ENCODE results near the gene FBXO7.

FBXO7 gene

DNA sequence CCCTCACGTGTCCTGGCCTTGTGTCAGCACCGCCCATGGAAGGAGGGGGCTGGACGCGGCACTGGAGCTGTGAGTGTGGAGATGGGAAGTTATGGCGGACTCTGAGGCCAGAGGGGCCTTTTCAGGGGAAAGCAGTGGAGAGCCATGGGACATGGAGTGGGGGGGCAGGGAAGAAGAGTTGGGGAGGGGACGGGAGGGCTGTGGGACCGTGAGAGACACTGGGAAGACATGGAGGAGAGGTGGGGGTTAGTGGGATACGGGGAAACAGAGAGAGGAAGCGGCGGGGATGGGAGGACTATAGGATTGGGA, 58.2 kb downstream of the FBXO7 start:
- DNase-seq: no peak

DNA sequence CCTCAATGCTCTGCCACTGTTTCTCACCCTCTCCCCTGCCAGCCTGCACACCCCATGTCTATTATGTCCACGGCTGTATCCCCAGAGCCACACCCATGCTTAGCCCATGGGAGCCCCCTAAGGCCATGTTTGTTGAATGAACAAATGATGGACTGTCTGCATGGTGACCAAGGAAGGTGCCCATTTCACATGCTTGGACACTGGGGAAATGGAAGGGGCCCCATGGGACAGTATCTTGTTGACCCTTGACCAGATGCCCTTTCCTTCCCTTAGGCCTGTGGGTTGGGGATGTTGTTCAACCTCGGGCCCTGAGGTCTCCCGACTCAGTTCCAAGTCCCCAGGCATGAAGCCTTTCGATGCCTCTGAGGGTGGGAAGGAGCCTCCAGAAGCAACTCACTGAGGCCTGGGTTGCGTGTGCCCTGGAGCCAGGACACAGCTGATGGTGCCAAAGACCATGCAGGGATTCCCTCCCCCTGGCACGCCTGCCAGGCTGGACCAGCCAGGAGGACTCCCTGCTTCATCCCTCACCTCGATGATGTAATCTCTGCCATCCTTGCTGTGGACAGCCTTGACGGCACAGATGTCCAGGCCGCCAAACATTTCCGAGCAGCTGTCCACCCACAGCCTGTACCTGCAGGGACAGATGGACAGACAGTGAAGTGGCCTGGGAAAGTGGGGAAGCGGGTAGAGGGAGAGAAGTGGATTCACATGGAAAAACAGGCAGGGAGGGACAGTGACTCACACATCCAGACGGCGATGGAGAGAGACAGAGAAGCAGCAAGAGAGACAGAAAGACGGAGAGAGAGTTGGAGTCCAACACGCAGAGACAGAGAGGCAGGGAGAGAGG, 58.9 kb downstream of the FBXO7 start:
- no peak for DNase-seq

- no peak for DNase-seq
These were observed 59.9 kb downstream of the FBXO7 start for GRCh38 chr22:32534252-32535235.

- DNase-seq: no peak
These were observed 61.0 kb downstream of the FBXO7 start for GRCh38 chr22:32535531-32536190.

DNA sequence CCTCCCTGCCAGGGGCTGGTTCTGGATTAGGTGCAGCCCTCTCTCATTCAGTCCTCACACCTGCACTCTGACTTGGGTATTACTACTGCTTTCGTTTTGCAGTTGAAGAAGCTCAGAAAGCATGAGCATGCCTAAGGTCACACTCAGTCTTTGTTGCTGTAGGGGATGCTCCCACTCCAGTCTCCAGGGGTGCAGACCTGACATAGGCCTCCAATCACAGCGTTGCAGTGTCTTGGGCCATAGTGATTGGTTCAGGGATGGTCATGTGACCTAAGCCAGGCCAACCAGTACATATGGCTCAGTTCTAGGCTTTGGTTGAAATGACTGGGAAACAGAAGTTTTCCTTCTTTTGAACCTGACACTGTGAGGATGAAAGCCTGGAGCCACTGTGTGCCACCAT, 61.7 kb downstream of the FBXO7 start:
- no peak for DNase-seq

GRCh38 chr22:32538521-32538920, 63.9 kb downstream of the FBXO7 start:
- DNase-seq: no peak

GRCh38 chr22:32539631-32540421, 65.2 kb downstream of the FBXO7 start:
- DNase-seq: no peak

DNA sequence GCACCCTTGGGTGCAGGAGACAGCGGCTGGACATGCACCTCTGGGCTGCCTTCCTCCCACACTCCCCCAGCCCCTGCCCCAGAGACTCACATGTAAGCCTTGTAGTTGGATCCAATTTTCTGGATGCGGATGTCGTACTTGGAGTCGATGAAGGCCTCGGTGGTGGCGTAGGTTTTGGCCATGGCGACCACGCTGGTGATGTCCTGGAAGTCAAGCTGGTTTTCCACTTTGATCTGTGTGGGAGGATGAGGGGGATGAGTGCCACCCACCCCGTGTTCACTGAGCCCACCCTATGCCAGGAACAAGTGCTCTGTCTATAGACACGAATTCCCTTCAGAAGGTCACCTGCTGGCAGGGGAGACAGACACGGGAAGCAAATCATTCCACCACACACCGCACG, 66.9 kb downstream of the FBXO7 start:
- DNase-seq: no peak

DNA sequence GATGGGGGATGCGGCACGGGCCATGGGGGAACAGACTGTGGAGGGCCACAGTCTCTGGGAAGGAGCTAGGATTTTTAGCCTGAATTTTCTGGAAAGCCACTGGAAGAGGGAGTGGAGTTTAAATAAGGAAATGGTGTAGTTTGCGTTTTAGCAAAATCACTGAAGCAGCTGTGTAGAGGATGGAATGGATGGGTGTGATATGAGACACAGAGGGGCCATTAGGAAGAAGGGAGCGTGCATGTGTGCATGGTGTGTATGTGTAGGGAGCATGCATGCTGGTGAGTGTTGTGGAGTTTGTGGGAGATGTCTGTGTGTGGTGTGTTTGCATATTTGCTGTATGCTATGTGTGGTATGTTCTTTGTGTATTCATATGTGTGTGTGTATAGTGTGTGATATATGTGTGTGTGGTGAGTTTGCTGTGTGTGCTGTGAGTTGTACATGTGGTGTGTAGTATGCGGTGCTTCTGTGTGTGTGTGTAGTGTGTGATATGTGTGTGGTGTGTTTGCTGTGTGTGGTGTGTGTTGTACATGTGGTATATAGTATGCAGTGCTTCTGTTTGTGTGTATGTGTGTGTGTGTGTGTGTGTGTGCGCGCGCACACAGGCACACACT, 67.6 kb downstream of the FBXO7 start:
- no peak for DNase-seq

DNA sequence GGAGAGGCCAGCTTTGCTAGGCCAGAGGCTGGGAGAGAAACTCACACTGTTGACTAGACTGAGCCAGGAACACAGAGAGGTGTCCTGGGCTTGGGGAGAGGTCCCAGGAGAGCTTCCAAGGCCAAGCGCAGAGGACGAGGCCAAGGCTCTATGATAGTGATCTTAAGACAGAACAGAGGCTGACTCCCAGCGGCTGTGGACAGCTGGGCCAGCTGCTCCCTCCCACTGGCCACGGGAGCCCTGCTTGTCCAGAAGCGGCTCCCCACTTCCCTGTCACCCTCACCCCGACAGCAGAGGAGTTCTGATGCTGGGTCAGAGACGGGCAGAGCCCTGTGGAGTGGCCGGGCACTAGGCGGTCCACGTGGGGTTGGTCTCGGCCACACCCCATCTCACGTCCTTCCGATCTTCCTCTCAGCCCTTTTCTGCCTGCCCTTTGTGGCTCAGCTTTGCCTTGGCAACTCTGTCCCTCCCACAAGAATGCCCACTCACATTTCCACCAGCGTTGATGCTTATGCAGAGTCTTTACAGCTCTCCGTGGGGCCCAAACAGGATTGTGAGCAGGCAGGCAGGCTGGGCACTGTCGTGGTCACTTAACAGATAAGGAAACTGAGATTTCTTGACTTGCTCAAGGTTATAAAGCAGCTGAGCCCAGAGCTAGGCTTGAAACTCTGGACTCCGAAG, 68.2 kb downstream of the FBXO7 start:
- DNase-seq: no peak

DNA sequence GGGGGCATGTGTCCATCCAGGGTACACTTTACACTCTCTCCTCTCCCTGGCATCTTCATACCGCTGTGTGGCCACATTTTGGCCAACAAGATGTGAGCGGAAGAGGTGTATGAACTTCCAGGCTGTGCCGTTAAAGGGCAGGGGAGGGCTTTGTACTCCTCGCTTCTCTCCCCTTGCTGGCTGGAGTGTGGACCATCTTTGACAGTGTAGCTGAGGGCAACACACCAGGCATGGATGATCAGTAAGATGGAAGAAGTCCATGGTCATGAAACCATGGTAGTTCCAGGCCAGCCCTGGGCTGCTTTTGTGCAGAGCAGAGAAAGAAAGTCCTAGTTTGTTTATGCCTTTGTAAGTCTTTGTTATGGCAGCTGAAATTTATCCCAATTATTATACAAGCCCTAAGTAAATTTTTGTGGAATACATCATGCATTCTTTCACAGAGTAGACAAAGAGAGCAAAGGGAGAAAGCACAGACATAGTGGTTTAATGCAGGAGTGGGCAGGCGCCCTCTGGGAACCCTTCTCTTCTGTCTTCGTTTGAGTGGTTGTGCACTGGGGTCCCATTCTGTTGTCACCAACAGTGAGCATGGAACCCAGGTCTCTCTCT, 70.4 kb downstream of the FBXO7 start:
- DNase-seq: no peak

GRCh38 chr22:32545801-32546200, 71.2 kb downstream of the FBXO7 start:
- DNase-seq: no peak

DNA sequence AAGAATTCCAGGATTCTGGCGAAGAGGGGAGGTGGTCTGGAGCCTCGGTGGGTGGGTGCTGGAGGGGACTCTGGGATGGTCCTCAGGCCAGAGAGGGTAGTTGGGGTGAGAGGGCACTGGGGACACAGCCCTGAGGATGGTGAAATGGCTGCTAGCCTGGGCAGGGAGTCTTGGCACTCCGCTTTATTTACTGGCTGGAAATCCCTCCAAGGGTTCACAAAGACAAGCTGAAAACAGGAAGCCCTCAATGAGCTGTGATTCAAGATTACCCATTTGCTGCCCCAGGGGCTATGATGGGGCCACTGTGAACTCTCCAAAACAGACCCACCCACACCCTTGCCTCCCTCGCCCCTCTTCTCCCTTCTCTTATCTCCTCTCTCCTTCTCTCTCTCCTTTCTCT, 71.9 kb downstream of the FBXO7 start:
- no peak for DNase-seq

DNA sequence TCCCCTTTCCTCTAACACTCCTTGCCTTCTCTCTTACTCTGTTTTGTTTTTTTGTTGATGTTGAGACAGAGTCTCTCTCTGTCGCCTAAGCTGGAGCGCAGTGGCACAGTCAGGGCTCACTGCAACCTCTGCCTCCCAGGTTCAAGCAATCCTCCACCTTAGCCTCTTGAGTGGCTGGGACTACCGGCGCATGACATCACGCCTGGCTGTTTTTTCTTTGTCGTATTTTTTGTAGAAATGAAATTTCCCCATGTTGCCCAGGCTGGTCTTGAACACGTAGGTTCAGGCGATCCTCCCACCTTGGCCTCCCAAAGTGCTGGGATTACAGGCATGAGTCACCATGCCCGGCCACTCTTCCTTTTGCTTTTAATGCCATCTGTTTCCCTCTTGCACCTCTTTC, 72.3 kb downstream of the FBXO7 start:
- DNase-seq: no peak

GRCh38 chr22:32548039-32548438, 73.4 kb downstream of the FBXO7 start:
- no peak for DNase-seq

Measured in NCI-H187 treated with DMSO at 0.1 percent for 48 hours (cell line).